ENCODE data around the gene MYOF.
"Not testable (repeated sequence)": the region's sequence is repeated elsewhere in the genome, so short reads cannot be mapped to it uniquely, and the experiment has no call there.

The MYOF gene

GRCh38 chr10:93288679-93289634 is 193.2 kb downstream of the MYOF start:
- ATAC-seq (no peak), DNase-seq (peak; percentile 57)

GRCh38 chr10:93287775-93288174 is 194.4 kb downstream of the MYOF start:
- ATAC-seq (no peak), DNase-seq (no peak)

GRCh38 chr10:93284246-93284645 is 197.9 kb downstream of the MYOF start:
- not testable (repeated sequence) for ATAC-seq

GRCh38 chr10:93281367-93281720 is 200.8 kb downstream of the MYOF start:
- no peak for ATAC-seq

More at GRCh38 chr10:93284246-93284645, 197.9 kb downstream of the MYOF start:
- not testable (repeated sequence) for DNase-seq

GRCh38 chr10:93280699-93281366 is 201.3 kb downstream of the MYOF start:
- no peak for DNase-seq
- ATAC-seq: no peak

More at GRCh38 chr10:93281367-93281720, 200.8 kb downstream of the MYOF start:
- DNase-seq: no peak

GRCh38 chr10:93280121-93280698 is 201.9 kb downstream of the MYOF start:
- no peak for DNase-seq
- ATAC-seq: no peak

GRCh38 chr10:93277360-93277759 is 204.8 kb downstream of the MYOF start:
- DNase-seq (no peak), ATAC-seq (no peak)

GRCh38 chr10:93274419-93274818 is 207.7 kb downstream of the MYOF start:
- DNase-seq: no peak
- no peak for ATAC-seq

GRCh38 chr10:93272884-93273675 is 209.1 kb downstream of the MYOF start:
- no peak for DNase-seq
- ATAC-seq: peak; percentile 19

GRCh38 chr10:93271347-93271746 is 210.8 kb downstream of the MYOF start:
- no peak for DNase-seq
- ATAC-seq: no peak

- no peak for ATAC-seq
- DNase-seq: no peak
These were observed 212.9 kb downstream of the MYOF start for GRCh38 chr10:93269281-93269680.

GRCh38 chr10:93268021-93268420 is 214.1 kb downstream of the MYOF start:
- no peak for DNase-seq
- no peak for ATAC-seq

GRCh38 chr10:93267521-93267920 is 214.6 kb downstream of the MYOF start:
- ATAC-seq (no peak), DNase-seq (no peak)

- ATAC-seq (no peak), DNase-seq (no peak)
These were observed 215.3 kb downstream of the MYOF start for GRCh38 chr10:93266858-93267257.

- no peak for ATAC-seq
These were observed 220.0 kb downstream of the MYOF start for GRCh38 chr10:93261961-93262610.

GRCh38 chr10:93261089-93261488 is 221.0 kb downstream of the MYOF start:
- DNase-seq (no peak), ATAC-seq (no peak)

More at GRCh38 chr10:93261961-93262610, 220.0 kb downstream of the MYOF start:
- no peak for DNase-seq

GRCh38 chr10:93259126-93259525 is 223.0 kb downstream of the MYOF start:
- ATAC-seq (no peak), DNase-seq (no peak)
